HCT116 (cell line): ENCODE measurements around the gene FOXP1. TPM values are rescaled to one million over a fixed set of nuclear protein-coding genes. Genes with fewer than 3 reads are reported as not detected.

Experiments used
- ATAC-seq: fragments of 200-7000 bp; cut with Tn5 transposase; 2 replicates; pipeline ENCODE4 v1.9.1; 2020; ENCODE audit warnings: mild to moderate bottlenecking, moderate library complexity
- BruUV-seq: library from RNA; stranded (reverse); fragments of 400-500 nt; replicated peaks from 2 replicates; lab custom pipeline; 2021; lab: Mats Ljungman, UMichigan
- CTCF ChIA-PET: fragments of 300-600 bp; sonication (Branson Sonifier 250); formaldehyde crosslinking; loops from one replicate; lab custom pipeline; 2021; ENCODE audit warnings: antibody characterized with exemption; lab: Charles Lee
- POLR2A ChIA-PET: fragments of 300-600, 350-600 bp; sonication (Branson Sonifier 250); formaldehyde crosslinking; loops from one replicate; lab custom pipeline; 2021; ENCODE audit warnings: antibody characterized with exemption; lab: Charles Lee
- RAD21 ChIA-PET, 2 experiments: fragments of 300-600 bp; sonication (Branson Sonifier 250); formaldehyde crosslinking; loops; one replicate each; lab custom pipeline; 2023; ENCODE audit warnings: low total read pairs in 2 of 2; ENCODE audit not compliant: uncharacterized antibody in 2 of 2, unreplicated experiment in 2 of 2, low non-redundant PET in 1 of 2; lab: Charles Lee
- DNase-seq: peaks from one replicate; pipeline ENCODE4 v3.0.0-alpha.2; 2010; ENCODE audit warnings: low read depth, low spot score
- H2AFZ ChIP-seq: fragments of 200-600 bp; shearing (Covaris generic), sonication (generic); 2 replicates; pipeline ENCODE4 v1.6.1; 2017; ENCODE audit warnings: low read depth, mixed run types, mixed read lengths, antibody characterized with exemption, low read length; ENCODE audit not compliant: poor library complexity, severe bottlenecking
- H3K27ac ChIP-seq: 2 replicates; pipeline ENCODE4 v1.5.1; 2012; ENCODE audit warnings: low read depth, low read length
- H3K27me3 ChIP-seq: fragments of 200-600 bp; sonication (generic); 2 replicates; pipeline ENCODE4 v1.6.1; 2016; ENCODE audit warnings: mixed run types, low read length, mixed read lengths; ENCODE audit not compliant: insufficient read depth
- H3K36me3 ChIP-seq, 2 experiments: fragments of 200-500 bp in 1 of 2; fragments of 200-600 bp in 1 of 2; sonication (Bioruptor generic) in 1 of 2; sonication (generic) in 1 of 2; 2 replicates each; pipeline versions ENCODE4 v1.5.1 to v1.6.1; 2014 to 2016; ENCODE audit warnings: low read length in 2 of 2, inconsistent platforms in 1 of 2, mixed read lengths in 1 of 2, mixed run types in 1 of 2; ENCODE audit not compliant: insufficient read depth in 2 of 2, control insufficient read depth in 1 of 2
- H3K4me1 ChIP-seq, 2 experiments: fragments of 200-600 bp in 1 of 2; sonication (generic) in 1 of 2; 2 replicates each; pipeline versions ENCODE4 v1.5.1 to v1.6.1; 2012 to 2017; ENCODE audit warnings: low read length in 2 of 2, inconsistent platforms in 1 of 2, mild to moderate bottlenecking in 1 of 2, mixed read lengths in 1 of 2, mixed run types in 1 of 2, moderate library complexity in 1 of 2; ENCODE audit not compliant: insufficient read depth in 2 of 2, control insufficient read depth in 1 of 2
- H3K4me2 ChIP-seq: fragments of 200-600 bp; sonication (generic); 2 replicates; pipeline ENCODE4 v1.6.1; 2017; ENCODE audit warnings: mixed run types, low read length, mixed read lengths
- H3K4me3 ChIP-seq, 2 experiments: fragments of 200-600 bp in 1 of 2; sonication (generic) in 1 of 2; replicated peaks in 1 of 2; 2 replicates each; pipeline ENCODE4 v1.5.1; 2011 to 2016; ENCODE audit warnings: low read length in 2 of 2, control low read depth in 1 of 2, low read depth in 1 of 2, mild to moderate bottlenecking in 1 of 2, mixed read lengths in 1 of 2, mixed run types in 1 of 2
- H3K79me2 ChIP-seq: fragments of 200-600 bp; sonication (generic); 2 replicates; pipeline ENCODE4 v1.6.1; 2017; ENCODE audit warnings: mild to moderate bottlenecking, mixed run types, low read length, moderate library complexity, mixed read lengths; ENCODE audit not compliant: insufficient read depth
- H3K9ac ChIP-seq: fragments of 200-600 bp; sonication (generic); 2 replicates; pipeline ENCODE4 v1.6.1; 2016; ENCODE audit warnings: low read length, mixed read lengths
- H3K9me2 ChIP-seq: fragments of 200-600 bp; sonication (generic), shearing (Covaris generic); 2 replicates; pipeline ENCODE4 v1.6.1; 2017; ENCODE audit warnings: mixed run types, mild to moderate bottlenecking, moderate library complexity; ENCODE audit not compliant: insufficient read depth
- H3K9me3 ChIP-seq, 2 experiments: fragments of 200-500 bp in 1 of 2; fragments of 200-600 bp in 1 of 2; sonication (Bioruptor generic) in 1 of 2; sonication (generic) in 1 of 2; 2 replicates each; pipeline ENCODE4 v1.6.1; 2014 to 2017; ENCODE audit warnings: low read length in 2 of 2, mixed read lengths in 2 of 2, inconsistent platforms in 1 of 2, low read depth in 1 of 2, mild to moderate bottlenecking in 1 of 2, mixed run types in 1 of 2, moderate library complexity in 1 of 2; ENCODE audit not compliant: control insufficient read depth in 1 of 2, insufficient read depth in 1 of 2
- H4K20me1 ChIP-seq: fragments of 200-600 bp; sonication (generic), shearing (Covaris generic); 2 replicates; pipeline ENCODE4 v1.6.1; 2017; ENCODE audit warnings: mixed run types, mild to moderate bottlenecking, moderate library complexity; ENCODE audit not compliant: insufficient read depth
- CEBPB ChIP-seq: IDR thresholded peaks from 2 replicates; pipeline ENCODE4 v1.6.1; 2012; ENCODE audit warnings: low read depth
- ELF1 ChIP-seq: IDR thresholded peaks from 2 replicates; pipeline ENCODE4 v1.6.1; 2012; ENCODE audit warnings: low read depth, borderline replicate concordance
- EZH2 ChIP-seq: fragments of 200-600 bp; sonication (generic); IDR thresholded peaks from 2 replicates; pipeline ENCODE4 v1.6.1; 2017; ENCODE audit warnings: antibody characterized with exemption, mixed run types
- EZH2phosphoT487 ChIP-seq: fragments of 200-600 bp; IDR thresholded peaks from 2 replicates; pipeline ENCODE4 v1.6.1; 2018; ENCODE audit warnings: antibody characterized with exemption, borderline replicate concordance
- POLR2AphosphoS5 ChIP-seq: IDR thresholded peaks from 2 replicates; pipeline ENCODE4 v1.6.1; 2011; ENCODE audit warnings: mild to moderate bottlenecking, low read depth, low read length, moderate library complexity
- RAD21 ChIP-seq: IDR thresholded peaks from 2 replicates; pipeline ENCODE4 v1.6.1; 2012; ENCODE audit warnings: low read depth, mild to moderate bottlenecking
- SIN3A ChIP-seq: IDR thresholded peaks from 2 replicates; pipeline ENCODE4 v1.6.1; 2012; ENCODE audit warnings: low read depth
- SP1 ChIP-seq: IDR thresholded peaks from 2 replicates; pipeline ENCODE4 v1.6.1; 2012; ENCODE audit warnings: low read depth
- ZBTB33 ChIP-seq: IDR thresholded peaks from 2 replicates; pipeline ENCODE4 v1.6.1; 2011; ENCODE audit warnings: mild to moderate bottlenecking, low read length, moderate library complexity; ENCODE audit not compliant: insufficient replicate concordance; ENCODE audit errors: extremely low read depth
- ZFX ChIP-seq: fragments of 450-650 bp; IDR thresholded peaks from 2 replicates; pipeline ENCODE4 v1.6.1; 2017
- ZNF274 ChIP-seq: fragments of 200-500 bp; sonication (Bioruptor generic); IDR thresholded peaks from 2 replicates; pipeline ENCODE4 v1.6.1; 2014; ENCODE audit warnings: mild to moderate bottlenecking, low read depth, low read length, inconsistent platforms
- intact Hi-C: fragments of 100-400 bp; cut with micrococcal nuclease; formaldehyde crosslinking; loops from 2 replicates; pipeline ENCODE4 v1.10.0; 2022
- total RNA-seq: library from RNA; stranded (reverse); gene quantifications from one replicate; pipeline ENCODE4 v1.2.1, GENCODE V29; 2021; ENCODE audit not compliant: unreplicated experiment
- TF ChIP-seq, protein P1 (sequence below): IDR thresholded peaks from 2 replicates; pipeline ENCODE4 v1.6.1; 2012

The FOXP1 gene
- total RNA-seq, 1 experiment from 2014 or later, result 11.4 TPM

- CTCF ChIA-PET, result no interaction called here
- Histone ChIP-seq H3K79me2 (no peaks in the 10 kb centered on the region), H3K27me3 (no peaks in the 10 kb centered on the region; the same call in 1 of the 2 replicates), H3K9me2 (no peaks in the 10 kb centered on the region), H3K36me3 (no peaks in the 10 kb centered on the region), H3K27ac (no peak overlapping the region), H3K4me2 (no peak overlapping the region), H3K9me3 (no peaks in the 10 kb centered on the region), H3K4me3 (no peak overlapping the region), H3K4me1 (no peaks in the 10 kb centered on the region), H3K9ac (no peak overlapping the region), H2AFZ (no peak overlapping the region), H4K20me1 (no peaks in the 10 kb centered on the region)
- BruUV-seq, result no TSS peak
- DNase-seq, result no peak
- POLR2A ChIA-PET, result no interaction called here
- intact Hi-C loops, result no loop called here
- ATAC-seq, result no peak
- TF ChIP-seq CEBPB (no peak), RAD21 (no peak), EZH2phosphoT487 (no peak), SIN3A (no peak), SP1 (no peak), ZNF274 (no peak), ZBTB33 (no peak), ELF1 (no peak), POLR2AphosphoS5 (no peak), ZFX (no peak), EZH2 (no peak)
- TF ChIP-seq, protein P1, sequence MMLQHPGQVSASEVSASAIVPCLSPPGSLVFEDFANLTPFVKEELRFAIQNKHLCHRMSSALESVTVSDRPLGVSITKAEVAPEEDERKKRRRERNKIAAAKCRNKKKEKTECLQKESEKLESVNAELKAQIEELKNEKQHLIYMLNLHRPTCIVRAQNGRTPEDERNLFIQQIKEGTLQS, result no peak
- RAD21 ChIA-PET, result no interaction called here
Measured at GRCh38 chr3:71611099-71611498, 27.6 kb upstream of the FOXP1 start.
